Measurements from ENCODE around the gene ANAPC15. TPM values are rescaled to one million over a fixed set of nuclear protein-coding genes. Genes with fewer than 3 reads are reported as not detected.

ANAPC15 gene
- total and polyA plus RNA-seq, 9 of the 15 experiments (the other 6 are each of a cell fraction or from before 2014, with no cell fraction given), result 53.0 to 254 (median 75.7) TPM

DNA sequence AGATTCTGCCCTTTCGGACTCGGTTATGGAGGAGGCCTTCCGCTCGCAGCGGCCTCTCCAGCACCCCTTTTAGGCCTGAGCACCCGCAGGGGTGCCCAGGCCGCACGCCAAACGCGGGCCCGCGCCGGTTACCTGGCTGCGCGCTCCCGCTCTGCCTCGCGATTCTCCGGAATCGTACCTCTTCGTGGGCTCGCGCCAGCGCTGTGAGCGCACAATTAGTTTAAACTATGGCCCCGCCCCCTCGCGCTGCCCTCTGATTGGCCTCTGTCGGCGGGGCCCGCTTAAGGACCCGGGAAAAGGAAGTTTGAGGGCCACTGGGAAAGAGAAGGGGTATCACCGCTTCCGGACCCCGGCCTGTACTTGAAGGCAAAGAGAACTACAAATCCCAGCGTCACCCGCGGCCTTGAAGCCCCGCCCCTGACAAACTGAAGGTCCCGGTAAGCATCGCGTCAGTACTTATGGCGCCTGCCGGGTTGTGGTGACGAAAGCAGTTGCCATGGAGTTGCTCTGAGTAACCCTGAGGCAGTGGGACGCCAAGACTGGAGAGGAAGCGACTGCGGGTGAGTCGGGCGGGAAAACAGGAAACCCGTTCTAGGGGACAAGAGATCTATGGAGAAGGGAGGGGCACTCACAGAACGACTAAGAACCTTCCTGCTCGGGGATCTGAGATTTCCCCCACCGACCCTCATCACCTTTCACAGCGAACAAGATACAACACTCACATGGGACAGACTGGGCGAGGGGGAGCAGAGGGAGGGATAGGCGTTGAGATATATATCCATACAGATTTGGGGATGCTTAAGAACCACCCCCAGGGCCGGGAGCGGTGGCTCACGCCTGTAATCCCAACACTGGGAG lies 31.9 kb downstream of the ANAPC15 start, which contains the start of the genes LRRC51 and NUMA1 (continued):
- TF ChIP-seq GATAD2B (IDR thresholded peaks at IDR 0.05; ENCODE audit: borderline replicate concordance), result no peak
- TF ChIP-seq RNF2 (IDR thresholded peaks at IDR 0.05), result peak; percentile 43; the same call in 1 of the 2 replicates
- TF ChIP-seq ATF1 (CRISPR knock-in tag; IDR thresholded peaks at IDR 0.05), result no peak; the same call in 1 of the 2 replicates
- peak; percentile 98 for TF ChIP-seq ATF1 (tag; IDR thresholded peaks at IDR 0.05)
- 0 out of 2 replicates have a peak, but pooled peaks have one; percentile 4 for TF ChIP-seq GTF2E2 (tag; IDR thresholded peaks at IDR 0.05)
- TF ChIP-seq, protein P1, sequence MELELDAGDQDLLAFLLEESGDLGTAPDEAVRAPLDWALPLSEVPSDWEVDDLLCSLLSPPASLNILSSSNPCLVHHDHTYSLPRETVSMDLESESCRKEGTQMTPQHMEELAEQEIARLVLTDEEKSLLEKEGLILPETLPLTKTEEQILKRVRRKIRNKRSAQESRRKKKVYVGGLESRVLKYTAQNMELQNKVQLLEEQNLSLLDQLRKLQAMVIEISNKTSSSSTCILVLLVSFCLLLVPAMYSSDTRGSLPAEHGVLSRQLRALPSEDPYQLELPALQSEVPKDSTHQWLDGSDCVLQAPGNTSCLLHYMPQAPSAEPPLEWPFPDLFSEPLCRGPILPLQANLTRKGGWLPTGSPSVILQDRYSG (tag; conservative IDR thresholded peaks at IDR 0.05; ENCODE audit: low read depth), result no peak
- no peak for TF ChIP-seq KDM2B (CRISPR knock-in tag; IDR thresholded peaks at IDR 0.05)
- peak in 2 of 3 experiments; percentile 16 to 96; a peak in 2 of 6 replicates for TF ChIP-seq ZBTB11 (CRISPR knock-in tag; IDR thresholded peaks at IDR 0.05)
- TF ChIP-seq CBFA2T2 (conservative IDR thresholded peaks at IDR 0.05), result no peak
- TF ChIP-seq CHCHD3 (CRISPR knock-in tag; IDR thresholded peaks at IDR 0.05), result no peak
- TF ChIP-seq, protein P2, sequence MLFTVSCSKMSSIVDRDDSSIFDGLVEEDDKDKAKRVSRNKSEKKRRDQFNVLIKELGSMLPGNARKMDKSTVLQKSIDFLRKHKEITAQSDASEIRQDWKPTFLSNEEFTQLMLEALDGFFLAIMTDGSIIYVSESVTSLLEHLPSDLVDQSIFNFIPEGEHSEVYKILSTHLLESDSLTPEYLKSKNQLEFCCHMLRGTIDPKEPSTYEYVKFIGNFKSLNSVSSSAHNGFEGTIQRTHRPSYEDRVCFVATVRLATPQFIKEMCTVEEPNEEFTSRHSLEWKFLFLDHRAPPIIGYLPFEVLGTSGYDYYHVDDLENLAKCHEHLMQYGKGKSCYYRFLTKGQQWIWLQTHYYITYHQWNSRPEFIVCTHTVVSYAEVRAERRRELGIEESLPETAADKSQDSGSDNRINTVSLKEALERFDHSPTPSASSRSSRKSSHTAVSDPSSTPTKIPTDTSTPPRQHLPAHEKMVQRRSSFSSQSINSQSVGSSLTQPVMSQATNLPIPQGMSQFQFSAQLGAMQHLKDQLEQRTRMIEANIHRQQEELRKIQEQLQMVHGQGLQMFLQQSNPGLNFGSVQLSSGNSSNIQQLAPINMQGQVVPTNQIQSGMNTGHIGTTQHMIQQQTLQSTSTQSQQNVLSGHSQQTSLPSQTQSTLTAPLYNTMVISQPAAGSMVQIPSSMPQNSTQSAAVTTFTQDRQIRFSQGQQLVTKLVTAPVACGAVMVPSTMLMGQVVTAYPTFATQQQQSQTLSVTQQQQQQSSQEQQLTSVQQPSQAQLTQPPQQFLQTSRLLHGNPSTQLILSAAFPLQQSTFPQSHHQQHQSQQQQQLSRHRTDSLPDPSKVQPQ (CRISPR knock-in tag; IDR thresholded peaks at IDR 0.05; ENCODE audit: borderline replicate concordance), result no peak
- peak; percentile 61 for TF ChIP-seq NR2C1 (IDR thresholded peaks at IDR 0.05)
- TF ChIP-seq NR2C1 (tag; IDR thresholded peaks at IDR 0.05), result peak; percentile 75; the same call in 1 of the 2 replicates
- TF ChIP-seq ZNF551 (CRISPR knock-in tag; IDR thresholded peaks at IDR 0.05), result no peak
- TF ChIP-seq ZNF589 (CRISPR knock-in tag; IDR thresholded peaks at IDR 0.05; ENCODE audit: low read depth), result no peak
- TF ChIP-seq E2F1 (CRISPR knock-in tag; IDR thresholded peaks at IDR 0.05), result peak; percentile 81
- TF ChIP-seq ASH1L (IDR thresholded peaks at IDR 0.05; ENCODE audit: borderline replicate concordance, low read depth, partially characterized antibody), result peak; percentile 14
